Suprapubic skin (tissue), 3 donors: Measurements from ENCODE around the gene COL5A1.

Experiments
- EP300 ChIP-seq: sonication (generic); formaldehyde crosslinking; IDR thresholded peaks from one replicate; pipeline ENCODE4 v1.6.1; 2017; ENCODE audit warnings: antibody characterized with exemption
- POLR2A ChIP-seq, 2 donors: fragments of 450-650 bp; IDR thresholded peaks; one replicate each; pipeline ENCODE4 v1.6.1; 2017; ENCODE audit warnings: antibody characterized with exemption in 2 of 2, mild to moderate bottlenecking in 2 of 2, moderate library complexity in 2 of 2
- TF ChIP-seq, protein P1 (sequence below), 2 donors: fragments of 200-600 bp in 1 of 2; fragments of 450-650 bp in 1 of 2; sonication (generic) in 1 of 2; IDR thresholded peaks; one replicate each; pipeline ENCODE4 v1.5.1; 2016 to 2019; ENCODE audit warnings: antibody characterized with exemption in 2 of 2, mild to moderate bottlenecking in 1 of 2, moderate library complexity in 1 of 2

DNA sequence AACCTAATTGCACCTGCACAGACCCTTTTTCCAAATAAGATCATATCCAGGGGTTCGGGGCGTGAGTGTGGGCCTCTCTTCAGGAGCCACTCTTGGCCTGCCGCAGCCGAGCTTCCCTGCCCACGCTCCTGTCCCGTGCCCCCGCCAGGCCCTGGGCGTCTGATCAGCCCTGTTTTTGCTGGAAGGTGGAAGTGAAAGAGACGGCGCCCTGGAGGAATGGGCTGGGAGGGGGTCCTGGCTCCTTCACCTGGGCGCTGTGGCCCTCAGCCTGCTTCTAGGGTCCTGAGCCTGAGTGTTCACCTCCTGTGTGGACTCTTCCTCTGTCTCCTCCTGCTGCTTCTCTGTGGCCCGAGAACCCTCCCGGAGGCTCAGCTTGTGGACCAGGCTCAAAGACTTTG is 11.2 kb upstream of the COL5A1 start:
- TF ChIP-seq, protein P1, sequence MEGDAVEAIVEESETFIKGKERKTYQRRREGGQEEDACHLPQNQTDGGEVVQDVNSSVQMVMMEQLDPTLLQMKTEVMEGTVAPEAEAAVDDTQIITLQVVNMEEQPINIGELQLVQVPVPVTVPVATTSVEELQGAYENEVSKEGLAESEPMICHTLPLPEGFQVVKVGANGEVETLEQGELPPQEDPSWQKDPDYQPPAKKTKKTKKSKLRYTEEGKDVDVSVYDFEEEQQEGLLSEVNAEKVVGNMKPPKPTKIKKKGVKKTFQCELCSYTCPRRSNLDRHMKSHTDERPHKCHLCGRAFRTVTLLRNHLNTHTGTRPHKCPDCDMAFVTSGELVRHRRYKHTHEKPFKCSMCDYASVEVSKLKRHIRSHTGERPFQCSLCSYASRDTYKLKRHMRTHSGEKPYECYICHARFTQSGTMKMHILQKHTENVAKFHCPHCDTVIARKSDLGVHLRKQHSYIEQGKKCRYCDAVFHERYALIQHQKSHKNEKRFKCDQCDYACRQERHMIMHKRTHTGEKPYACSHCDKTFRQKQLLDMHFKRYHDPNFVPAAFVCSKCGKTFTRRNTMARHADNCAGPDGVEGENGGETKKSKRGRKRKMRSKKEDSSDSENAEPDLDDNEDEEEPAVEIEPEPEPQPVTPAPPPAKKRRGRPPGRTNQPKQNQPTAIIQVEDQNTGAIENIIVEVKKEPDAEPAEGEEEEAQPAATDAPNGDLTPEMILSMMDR (IDR thresholded peaks at IDR 0.05): no peak
- TF ChIP-seq POLR2A (IDR thresholded peaks at IDR 0.05): no peak
- TF ChIP-seq EP300: no peak
